Measurements from ENCODE around the gene GJB3. TPM values are rescaled to one million over a fixed set of nuclear protein-coding genes. Genes with fewer than 3 reads are reported as not detected.

Gene GJB3
- polyA plus RNA-seq, 3 donors = not detected

DNA sequence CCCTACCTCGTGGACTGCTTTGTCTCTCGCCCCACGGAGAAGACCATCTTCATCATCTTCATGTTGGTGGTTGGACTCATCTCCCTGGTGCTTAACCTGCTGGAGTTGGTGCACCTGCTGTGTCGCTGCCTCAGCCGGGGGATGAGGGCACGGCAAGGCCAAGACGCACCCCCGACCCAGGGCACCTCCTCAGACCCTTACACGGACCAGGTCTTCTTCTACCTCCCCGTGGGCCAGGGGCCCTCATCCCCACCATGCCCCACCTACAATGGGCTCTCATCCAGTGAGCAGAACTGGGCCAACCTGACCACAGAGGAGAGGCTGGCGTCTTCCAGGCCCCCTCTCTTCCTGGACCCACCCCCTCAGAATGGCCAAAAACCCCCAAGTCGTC, 13.8 kb downstream of the GJB3 start:
- no peaks in the 10 kb centered on the region for H4K20me1 ChIP-seq (ENCODE audit: insufficient read depth, low read length)
- DNase-seq = no peak
- H2AFZ ChIP-seq (ENCODE audit: insufficient read depth, low read depth, low read length, poor library complexity, severe bottlenecking) = no peak overlapping the region
- no peak overlapping the region for H3K4me3 ChIP-seq (replicated peaks in 1 of 3; ENCODE audit: low read depth in 2 of 3, low read length in 3 of 3)
- intact Hi-C loops (cut with micrococcal nuclease) = no loop called here
- H3K36me3 Mint-ChIP-seq = no peaks in the 10 kb centered on the region
- H3K27me3 Mint-ChIP-seq (ENCODE audit: low read depth in 3 of 3) = peaks cover 21 to 33% (median 26%) of the 10 kb centered on the region in 3 donors
- peaks cover 0 to 10% (median 7%) of the 10 kb centered on the region in 7 donors for H3K9me3 Mint-ChIP-seq
- H3K27me3 ChIP-seq (ENCODE audit: control insufficient read depth in 2 of 2, insufficient read depth in 2 of 2, low read length in 2 of 2) = peaks cover 8 to 22% of the 10 kb centered on the region in 2 donors
- no peak overlapping the region for H3K9ac ChIP-seq (ENCODE audit: insufficient read depth, low read length, poor library complexity, severe bottlenecking)
- no peaks in the 10 kb centered on the region for H3K79me2 ChIP-seq (ENCODE audit: insufficient read depth, low read length)
- no peak overlapping the region for H3K4me2 ChIP-seq (replicated peaks; ENCODE audit: extremely low read depth, low read length, poor library complexity, severe bottlenecking)
- TF ChIP-seq, protein P1, sequence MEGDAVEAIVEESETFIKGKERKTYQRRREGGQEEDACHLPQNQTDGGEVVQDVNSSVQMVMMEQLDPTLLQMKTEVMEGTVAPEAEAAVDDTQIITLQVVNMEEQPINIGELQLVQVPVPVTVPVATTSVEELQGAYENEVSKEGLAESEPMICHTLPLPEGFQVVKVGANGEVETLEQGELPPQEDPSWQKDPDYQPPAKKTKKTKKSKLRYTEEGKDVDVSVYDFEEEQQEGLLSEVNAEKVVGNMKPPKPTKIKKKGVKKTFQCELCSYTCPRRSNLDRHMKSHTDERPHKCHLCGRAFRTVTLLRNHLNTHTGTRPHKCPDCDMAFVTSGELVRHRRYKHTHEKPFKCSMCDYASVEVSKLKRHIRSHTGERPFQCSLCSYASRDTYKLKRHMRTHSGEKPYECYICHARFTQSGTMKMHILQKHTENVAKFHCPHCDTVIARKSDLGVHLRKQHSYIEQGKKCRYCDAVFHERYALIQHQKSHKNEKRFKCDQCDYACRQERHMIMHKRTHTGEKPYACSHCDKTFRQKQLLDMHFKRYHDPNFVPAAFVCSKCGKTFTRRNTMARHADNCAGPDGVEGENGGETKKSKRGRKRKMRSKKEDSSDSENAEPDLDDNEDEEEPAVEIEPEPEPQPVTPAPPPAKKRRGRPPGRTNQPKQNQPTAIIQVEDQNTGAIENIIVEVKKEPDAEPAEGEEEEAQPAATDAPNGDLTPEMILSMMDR (IDR thresholded peaks at IDR 0.05) = no peak
- no peak overlapping the region for H3K27ac ChIP-seq (ENCODE audit: low read depth in 1 of 2, low read length in 2 of 2)
- H3K36me3 ChIP-seq (replicated peaks in 1 of 2; ENCODE audit: control insufficient read depth in 1 of 2, insufficient read depth in 2 of 2, low read length in 2 of 2) = no peaks in the 10 kb centered on the region
- H3K4me3 Mint-ChIP-seq = no peak overlapping the region
- no peaks in the 10 kb centered on the region for H3K4me1 Mint-ChIP-seq
- H3K4me1 ChIP-seq (ENCODE audit: control insufficient read depth in 1 of 2, insufficient read depth in 2 of 2, low read length in 2 of 2) = no peaks in the 10 kb centered on the region
- no peaks in the 10 kb centered on the region for H3K9me3 ChIP-seq (replicated peaks in 1 of 2; ENCODE audit: control insufficient read depth in 1 of 2, insufficient read depth in 1 of 2, low read length in 2 of 2)
- no peak overlapping the region for H3K27ac Mint-ChIP-seq
- WGBS (ENCODE audit: insufficient coverage) = 95% methylated on average over 7 of the region's 12 CpGs

DNA sequence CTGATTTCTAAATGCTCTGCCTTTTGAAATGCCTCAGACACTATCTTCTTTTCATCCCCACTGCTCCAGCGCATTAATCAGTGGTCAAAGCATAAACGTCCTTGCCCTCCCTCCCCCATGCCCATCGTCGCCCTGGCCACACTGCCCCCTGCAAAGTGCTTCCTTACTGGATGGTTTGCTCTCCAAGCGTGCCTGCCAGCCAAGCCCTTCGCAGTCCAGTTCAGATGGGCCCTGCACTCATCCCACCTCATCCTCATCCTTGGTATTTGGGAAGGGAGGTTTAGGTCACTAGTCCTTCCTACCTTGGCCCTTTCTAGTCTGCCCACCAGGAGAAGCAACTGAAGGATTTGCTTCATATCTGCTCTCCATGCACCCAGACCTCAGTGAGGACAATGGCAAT, 14.9 kb downstream of the GJB3 start:
- Mint-ChIP-seq H3K36me3 (no peaks in the 10 kb centered on the region), H3K27ac (peak overlapping the region in 1 of 7 donors; percentile 7), H3K4me1 (no peaks in the 10 kb centered on the region), H3K4me3 (no peak overlapping the region), H3K9me3 (peaks cover 0 to 6% (median 2%) of the 10 kb centered on the region in 7 donors), H3K27me3 (ENCODE audit: low read depth in 3 of 3) (peaks cover 20 to 30% (median 23%) of the 10 kb centered on the region in 3 donors)
- TF ChIP-seq, protein P1 (IDR thresholded peaks at IDR 0.05) = no peak
- H3K9me3 ChIP-seq (replicated peaks in 1 of 2; ENCODE audit: control insufficient read depth in 1 of 2, insufficient read depth in 1 of 2, low read length in 2 of 2) = no peaks in the 10 kb centered on the region
- no peak for DNase-seq
- H3K4me1 ChIP-seq (ENCODE audit: control insufficient read depth in 1 of 2, insufficient read depth in 2 of 2, low read length in 2 of 2) = no peaks in the 10 kb centered on the region
- intact Hi-C loops (cut with micrococcal nuclease) = no loop called here
- no peak overlapping the region for H2AFZ ChIP-seq (ENCODE audit: insufficient read depth, low read depth, low read length, poor library complexity, severe bottlenecking)
- no peaks in the 10 kb centered on the region for H4K20me1 ChIP-seq (ENCODE audit: insufficient read depth, low read length)
- H3K36me3 ChIP-seq (replicated peaks in 1 of 2; ENCODE audit: control insufficient read depth in 1 of 2, insufficient read depth in 2 of 2, low read length in 2 of 2) = no peaks in the 10 kb centered on the region
- H3K4me2 ChIP-seq (replicated peaks; ENCODE audit: extremely low read depth, low read length, poor library complexity, severe bottlenecking) = no peak overlapping the region
- H3K9ac ChIP-seq (ENCODE audit: insufficient read depth, low read length, poor library complexity, severe bottlenecking) = no peak overlapping the region
- 80% methylated on average over 3 of the region's 6 CpGs for WGBS (ENCODE audit: insufficient coverage)
- no peaks in the 10 kb centered on the region for H3K79me2 ChIP-seq (ENCODE audit: insufficient read depth, low read length)
- peaks cover 8 to 22% of the 10 kb centered on the region in 2 donors for H3K27me3 ChIP-seq (ENCODE audit: control insufficient read depth in 2 of 2, insufficient read depth in 2 of 2, low read length in 2 of 2)
- no peak overlapping the region for H3K4me3 ChIP-seq (replicated peaks in 1 of 3; ENCODE audit: low read depth in 2 of 3, low read length in 3 of 3)
- H3K27ac ChIP-seq (ENCODE audit: low read depth in 1 of 2, low read length in 2 of 2) = no peak overlapping the region
